NAMALWA (cell line): ENCODE measurements around the gene ALPK3.

Experiments
- DNase-seq: peaks from one replicate; pipeline ENCODE4 v3.0.0-alpha.2; 2015; ENCODE audit warnings: low spot score

ALPK3 gene

GRCh38 chr15:84797801-84798200 lies 19.4 kb upstream of the ALPK3 start:
- no peak for DNase-seq

DNA sequence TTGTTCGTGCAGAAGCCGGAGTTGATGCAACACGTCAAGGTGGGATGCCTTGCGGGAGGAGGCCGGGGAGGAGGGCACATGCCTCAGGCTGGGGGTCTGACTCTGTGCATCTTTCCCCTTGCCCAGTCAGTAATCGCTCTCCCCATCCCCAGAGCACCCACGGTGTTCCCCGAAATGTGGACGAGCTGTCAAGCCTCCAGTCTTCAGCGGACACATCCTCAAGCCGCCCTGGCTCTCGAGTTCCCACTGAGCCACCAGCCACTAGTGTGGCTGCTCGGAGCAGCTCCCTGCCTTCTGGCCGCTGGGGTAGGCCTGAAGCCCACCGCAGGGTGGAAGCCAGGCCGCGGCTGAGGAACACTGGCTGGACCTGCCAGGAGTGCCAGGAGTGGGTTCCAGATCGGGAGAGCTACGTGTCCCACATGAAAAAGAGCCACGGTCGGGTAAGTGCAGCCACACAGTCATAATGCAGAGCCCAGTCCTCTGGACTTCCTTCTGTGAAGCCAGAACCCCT lies 18.7 kb upstream of the ALPK3 start:
- no peak for DNase-seq

GRCh38 chr15:84799511-84800187 lies 17.5 kb upstream of the ALPK3 start:
- no peak for DNase-seq

GRCh38 chr15:84800365-84800806 lies 16.8 kb upstream of the ALPK3 start:
- DNase-seq: no peak

- DNase-seq: no peak
Measured at GRCh38 chr15:84804005-84804900, 12.9 kb upstream of the ALPK3 start.

DNA sequence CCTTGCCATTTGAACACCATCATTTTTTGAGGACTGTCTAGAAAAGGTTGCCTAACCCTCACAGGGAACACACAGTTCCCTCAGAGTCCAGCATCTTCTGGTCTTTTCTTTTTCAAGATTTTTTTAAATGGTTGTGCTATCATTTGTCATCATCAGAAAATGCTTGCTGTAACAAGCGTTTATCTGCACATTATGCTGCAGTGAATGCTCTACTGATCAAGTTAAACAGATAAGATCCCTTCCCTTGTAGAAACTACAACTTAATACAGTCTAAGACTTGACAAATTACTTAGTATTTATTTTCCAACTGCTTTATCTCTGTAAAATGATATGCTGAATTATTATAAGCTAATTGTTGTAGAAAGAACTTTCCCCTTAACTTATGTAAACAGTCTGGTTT lies 11.9 kb upstream of the ALPK3 start:
- DNase-seq: no peak

DNA sequence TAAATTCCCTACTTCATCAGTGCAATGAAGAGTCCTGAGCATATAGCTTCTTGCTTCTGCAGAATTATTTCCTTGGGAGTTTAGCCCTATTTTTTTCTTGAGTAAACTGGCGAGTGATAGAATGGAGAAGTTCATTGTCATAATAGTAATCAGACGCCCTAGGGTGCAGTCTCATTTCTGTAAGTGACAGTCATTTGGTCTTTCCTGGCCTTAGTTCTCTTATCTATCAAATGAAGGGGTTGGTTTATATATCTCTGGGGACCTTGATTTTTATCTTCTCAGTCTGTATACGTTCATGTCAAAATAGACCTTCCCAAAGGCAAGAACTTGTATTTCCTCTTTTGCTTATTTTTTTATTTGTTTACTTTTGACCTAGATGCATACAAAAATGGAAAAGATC lies 9.9 kb upstream of the ALPK3 start:
- DNase-seq: no peak

DNA sequence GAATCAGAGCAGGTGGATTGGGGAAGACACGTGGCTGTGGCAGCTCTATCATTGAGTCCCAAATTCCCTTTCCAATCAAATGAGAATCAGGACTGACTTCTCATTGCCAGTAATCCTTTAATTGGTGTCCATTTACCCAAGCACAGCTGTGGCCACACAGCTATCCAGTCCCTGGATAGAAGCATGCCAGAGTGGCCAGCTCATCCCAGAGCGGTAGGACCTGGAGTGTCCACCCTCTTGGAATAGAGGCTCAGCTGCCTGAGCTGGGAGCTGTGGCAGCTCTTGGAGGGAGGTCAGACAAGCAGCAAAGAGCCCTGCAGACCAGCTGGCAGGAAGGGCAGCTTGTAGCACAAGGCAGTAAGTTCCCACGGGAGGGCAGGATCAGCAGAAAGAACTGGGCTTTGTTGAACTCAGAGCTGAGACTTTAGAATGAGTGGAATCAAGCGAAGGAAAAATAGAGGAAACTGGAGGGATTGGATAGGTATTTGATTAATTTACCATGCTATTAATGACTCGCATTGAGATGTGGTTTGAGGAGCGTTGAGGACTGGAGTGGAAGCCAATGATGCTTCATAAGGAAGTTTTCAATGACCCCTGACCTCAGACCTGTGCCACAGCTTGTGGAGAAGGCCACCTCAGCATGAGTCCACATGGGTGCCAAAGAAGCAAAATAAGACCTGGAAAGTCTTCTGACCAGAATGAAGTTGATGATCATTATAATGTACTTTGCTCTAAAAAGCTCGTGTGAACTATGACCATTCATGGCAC lies 6.9 kb upstream of the ALPK3 start:
- DNase-seq: no peak

- DNase-seq: no peak
Measured at GRCh38 chr15:84811151-84811550, 6.0 kb upstream of the ALPK3 start.

GRCh38 chr15:84811828-84812227 lies 5.3 kb upstream of the ALPK3 start:
- DNase-seq: no peak

GRCh38 chr15:84812842-84813241 lies 4.3 kb upstream of the ALPK3 start:
- DNase-seq: no peak

- no peak for DNase-seq
Measured at GRCh38 chr15:84813435-84813834, 3.7 kb upstream of the ALPK3 start.

DNA sequence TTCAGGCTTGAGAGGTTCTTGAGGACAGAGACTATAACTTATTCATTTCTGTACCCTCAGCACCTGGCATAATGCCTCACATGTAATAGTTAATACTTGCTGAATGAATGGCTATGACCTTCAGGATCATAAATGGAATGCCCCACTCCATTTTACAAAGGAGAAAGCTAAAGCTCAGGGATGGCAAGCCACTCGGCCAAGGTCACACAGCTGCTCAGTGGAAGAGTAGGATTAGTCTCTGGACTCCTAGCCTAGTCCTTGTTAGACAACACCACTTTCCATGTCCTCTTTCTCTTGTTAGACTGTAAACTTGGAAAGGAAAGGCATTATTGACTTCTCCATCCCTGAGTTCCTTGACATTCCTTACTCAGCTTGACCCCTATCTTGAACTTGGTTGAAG lies 3.2 kb upstream of the ALPK3 start:
- DNase-seq: no peak

- DNase-seq: no peak
Measured at GRCh38 chr15:84814916-84815315, 2.2 kb upstream of the ALPK3 start.

DNA sequence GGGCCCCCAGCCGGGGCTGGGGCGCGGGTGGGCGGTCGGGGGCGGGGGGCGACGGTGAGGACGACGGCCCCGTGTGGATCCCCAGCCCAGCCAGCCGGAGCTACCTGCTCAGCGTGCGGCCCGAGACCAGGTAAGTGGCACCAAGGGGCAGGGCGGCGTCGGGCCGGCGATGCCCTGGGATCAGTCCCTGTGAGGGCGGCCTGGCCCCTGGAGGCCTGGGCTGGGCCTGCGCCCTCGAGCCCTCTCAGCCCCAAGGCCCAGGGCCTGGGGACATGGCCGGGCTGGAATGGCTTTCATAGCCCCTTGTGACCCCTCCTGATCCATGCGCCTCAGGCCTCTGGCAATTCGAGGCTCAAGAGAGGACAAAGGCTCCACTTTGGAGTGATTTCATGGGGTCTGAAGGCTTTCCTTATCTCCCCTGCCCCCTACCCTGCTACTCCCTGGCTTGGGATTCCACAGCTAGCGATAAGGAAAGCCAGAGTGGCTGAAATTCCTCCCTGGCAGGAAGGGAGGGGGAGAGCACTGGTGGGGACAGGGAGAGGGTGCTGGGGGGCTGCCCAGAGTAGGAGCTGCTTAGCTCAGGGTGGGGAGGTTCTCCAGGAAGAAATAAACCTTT lies 418 bp downstream of the ALPK3 start:
- no peak for DNase-seq

- no peak for DNase-seq
Measured at GRCh38 chr15:84818261-84819131, 1.3 kb downstream of the ALPK3 start.

DNA sequence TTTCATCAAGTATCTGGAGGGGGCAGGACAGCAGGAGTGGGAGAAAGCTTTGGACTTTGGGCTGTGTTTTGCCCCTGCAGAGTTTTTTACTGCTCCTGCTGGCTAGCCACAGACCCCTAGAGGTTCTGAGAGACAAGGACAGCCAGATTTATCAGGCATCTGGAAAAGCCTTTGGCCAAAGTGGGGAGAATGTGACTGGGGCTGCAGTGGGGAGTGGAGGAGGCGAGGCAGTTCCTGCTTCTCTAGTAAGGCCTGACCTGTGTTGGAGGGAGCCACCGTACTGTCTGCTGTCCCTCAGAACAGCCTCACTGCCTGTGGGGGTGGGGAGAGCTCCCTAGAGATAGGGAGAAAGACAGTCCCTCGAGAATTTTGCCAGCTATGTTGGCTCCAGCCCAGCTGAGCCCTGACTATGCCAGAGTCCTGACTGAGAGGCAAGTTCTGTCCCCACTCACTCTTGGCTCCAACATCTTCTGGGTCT lies 2.2 kb downstream of the ALPK3 start:
- no peak for DNase-seq

- DNase-seq: no peak
Measured at GRCh38 chr15:84819791-84820190, 2.6 kb downstream of the ALPK3 start.

- DNase-seq: no peak
Measured at GRCh38 chr15:84821501-84822021, 4.4 kb downstream of the ALPK3 start.

DNA sequence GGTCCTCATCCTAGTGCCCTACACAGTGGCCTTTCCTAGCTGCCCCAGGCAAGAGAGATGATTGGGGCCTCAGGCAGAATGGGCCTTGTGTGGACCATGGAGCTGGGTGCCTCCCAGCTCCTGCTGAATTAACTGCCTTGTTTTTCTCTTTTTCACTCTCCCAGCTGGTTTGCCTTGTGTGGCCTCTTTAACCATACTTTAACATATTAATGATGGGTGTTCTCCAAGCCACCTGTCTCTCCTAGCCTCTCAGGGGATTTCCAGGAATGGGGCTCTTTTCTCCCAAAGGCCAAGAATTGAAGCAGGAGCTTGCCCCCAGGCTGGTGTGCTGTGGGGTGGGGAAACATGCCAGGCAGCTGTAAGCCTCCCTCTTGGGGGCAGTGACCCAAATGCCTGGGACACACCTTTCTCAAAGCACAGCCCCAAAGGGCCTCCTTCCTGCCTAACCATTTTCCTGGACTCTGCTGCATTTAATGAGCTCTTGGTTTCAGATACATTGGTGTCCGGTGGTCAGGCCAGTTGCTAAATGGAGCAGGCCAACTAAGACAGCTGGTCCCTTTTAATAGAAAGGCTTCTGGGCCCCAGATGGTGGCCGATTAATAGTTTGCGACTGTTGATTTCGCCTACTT lies 5.6 kb downstream of the ALPK3 start:
- no peak for DNase-seq
